Activated CD8-positive, alpha-beta memory T cell treated with anti-CD3 and anti-CD28 coated beads for 36 hours (primary cell): ENCODE results near the gene MESD. TPM values are rescaled to one million over a fixed set of nuclear protein-coding genes. Genes with fewer than 3 reads are reported as not detected.

Source experiments
- CTCF ChIA-PET: fragments of 350-600 bp; sonication (Branson Sonifier 250); formaldehyde crosslinking; loops from one replicate; lab custom pipeline; 2021; ENCODE audit warnings: antibody characterized with exemption; lab: Charles Lee
- POLR2A ChIA-PET: fragments of 350-600 bp; sonication (Branson Sonifier 250); formaldehyde crosslinking; loops from one replicate; lab custom pipeline; 2021; ENCODE audit warnings: antibody characterized with exemption; lab: Charles Lee
- total RNA-seq, 2 experiments: library from RNA; stranded (reverse); gene quantifications; one replicate each; pipeline ENCODE4 v1.2.3, GENCODE V29; 2021

Gene MESD
- total RNA-seq, 2 experiments from 2014 or later: 26.5 to 28.1 TPM

DNA sequence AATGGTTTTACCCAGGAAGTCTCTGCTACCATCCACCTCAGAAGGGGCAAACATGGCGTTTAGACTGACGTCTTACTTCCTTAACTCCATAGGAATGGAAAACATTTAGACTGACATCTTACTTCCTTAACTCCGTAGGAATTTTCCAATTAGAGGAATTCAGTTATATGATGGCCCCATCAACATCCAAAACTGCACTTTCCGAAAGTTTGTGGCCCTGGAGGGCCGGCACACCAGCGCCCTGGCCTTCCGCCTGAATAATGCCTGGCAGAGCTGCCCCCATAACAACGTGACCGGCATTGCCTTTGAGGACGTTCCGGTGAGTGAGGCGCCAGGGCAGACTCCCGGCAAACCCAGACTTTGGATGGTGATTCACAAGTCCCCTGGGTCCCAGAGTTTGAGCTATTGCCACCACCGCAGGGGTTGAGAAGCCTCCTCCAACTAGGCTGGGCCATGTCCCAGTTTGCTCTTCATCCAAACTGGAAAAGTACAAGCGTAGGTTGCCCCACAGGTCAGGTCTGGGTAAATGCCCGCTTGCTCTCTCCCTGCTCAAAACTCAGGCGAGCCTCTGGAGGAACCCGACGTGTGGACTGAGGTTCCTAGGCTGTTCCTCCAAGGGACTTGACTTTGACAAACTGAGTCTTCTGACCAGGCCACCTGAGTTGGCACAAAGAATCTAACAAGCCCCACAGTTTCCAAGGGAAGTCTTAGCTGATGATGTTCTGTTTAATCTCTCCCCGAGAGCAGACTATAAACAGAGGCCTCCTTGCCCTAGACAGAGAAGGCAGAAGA, 57.7 kb downstream of the MESD start:
- ChIA-PET CTCF (no interaction called here), POLR2A (no interaction called here)

DNA sequence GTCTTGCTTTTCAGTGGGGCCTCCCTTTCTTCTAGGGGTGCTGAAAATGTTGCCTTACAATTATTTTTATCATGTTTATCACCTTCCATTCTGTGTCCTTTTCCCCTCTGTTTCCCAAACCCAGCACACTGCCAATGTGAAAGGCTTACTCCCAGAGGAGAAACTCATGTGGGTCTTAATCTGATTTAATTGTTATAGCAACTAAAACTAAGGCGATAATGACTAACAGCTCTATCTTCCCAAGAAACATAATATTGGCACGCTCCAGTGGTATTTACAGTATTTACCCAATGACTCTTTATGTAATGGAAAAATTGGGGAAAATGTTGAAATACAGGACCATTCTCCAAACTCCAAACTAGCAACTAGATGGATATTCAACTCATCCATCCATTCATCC, 58.4 kb downstream of the MESD start:
- ChIA-PET POLR2A (no interaction called here), CTCF (no interaction called here)

DNA sequence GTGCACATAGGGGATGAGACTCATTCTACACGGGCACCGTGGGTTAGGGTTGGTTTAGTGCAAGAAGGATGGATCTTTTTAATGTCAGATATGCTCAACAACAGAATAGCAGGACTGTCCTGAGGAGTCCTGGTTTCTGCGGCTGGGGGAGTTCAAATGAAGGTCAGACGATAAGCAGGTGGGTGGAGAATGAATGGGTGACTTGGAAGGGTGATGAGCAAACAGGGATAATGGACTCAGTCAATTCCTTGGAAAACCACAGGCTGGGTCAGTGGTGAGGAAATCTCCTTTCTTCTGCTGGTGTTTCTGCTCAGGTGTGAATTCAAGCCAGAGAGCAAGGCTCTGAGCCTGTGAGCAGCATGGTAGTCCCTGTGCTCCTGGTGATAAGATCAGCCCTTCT, 59.9 kb downstream of the MESD start:
- ChIA-PET CTCF (no interaction called here), POLR2A (no interaction called here)

DNA sequence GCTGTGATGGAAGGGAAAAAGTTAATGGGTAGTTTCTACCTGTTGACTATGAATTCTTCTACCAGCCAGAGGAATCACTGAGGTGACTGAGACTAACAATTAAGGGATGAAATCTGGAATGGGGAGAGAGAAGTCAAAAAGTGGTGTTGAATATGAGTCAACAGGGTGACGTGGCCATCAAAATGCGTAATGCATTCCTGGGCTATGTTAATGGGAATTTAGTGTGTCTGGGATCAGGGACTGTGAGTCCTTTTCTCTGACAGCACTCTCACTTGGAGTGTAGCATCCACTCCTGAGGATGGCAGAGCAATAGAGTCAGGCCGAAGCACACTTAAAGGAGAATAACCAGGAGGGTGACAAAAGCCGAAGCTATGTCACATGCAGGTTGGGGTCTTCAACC, 60.4 kb downstream of the MESD start:
- ChIA-PET POLR2A (no interaction called here), CTCF (no interaction called here)

DNA sequence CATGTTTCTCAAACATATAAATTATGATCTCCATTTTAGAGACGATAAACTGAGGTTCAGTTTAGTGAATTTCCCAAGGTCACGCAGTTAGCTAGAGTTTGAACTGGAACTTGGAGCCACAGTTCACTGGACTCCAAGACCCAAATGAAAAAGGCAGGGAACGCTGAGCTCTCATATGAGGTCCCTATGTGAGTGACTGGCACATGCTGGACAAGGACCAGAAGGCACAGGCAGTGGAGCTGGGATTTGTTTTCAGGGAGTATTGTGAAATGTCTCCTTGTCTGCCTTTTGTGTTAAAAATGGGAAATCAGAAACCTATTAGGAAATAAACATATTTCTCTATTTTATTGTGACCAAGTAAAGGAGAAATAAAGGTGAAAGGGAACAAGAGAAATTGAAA, 63.5 kb downstream of the MESD start:
- CTCF ChIA-PET: no interaction called here

DNA sequence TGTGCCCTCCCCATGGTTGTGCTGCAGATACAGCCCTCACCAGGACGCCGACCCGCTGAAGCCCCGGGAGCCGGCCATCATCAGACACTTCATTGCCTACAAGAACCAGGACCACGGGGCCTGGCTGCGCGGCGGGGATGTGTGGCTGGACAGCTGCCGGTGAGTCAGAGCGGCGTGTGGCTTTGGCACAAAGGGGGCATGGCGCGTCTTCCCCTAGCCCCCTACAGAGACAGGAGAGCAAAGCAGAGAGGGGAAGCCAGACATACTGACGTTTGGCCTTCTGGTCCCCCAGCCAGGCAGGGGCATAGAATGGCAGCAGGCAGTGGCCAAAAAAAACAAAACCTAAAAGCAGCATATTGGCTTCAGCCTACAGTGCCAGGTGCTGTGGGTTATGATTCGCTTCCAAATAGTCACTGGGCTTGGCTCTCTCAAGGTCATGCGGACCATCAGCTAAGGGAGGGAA, 64.0 kb downstream of the MESD start:
- ChIA-PET CTCF (interaction anchor here (1.2 kb wide), 1 partner anchor 150 kb away, joined by 3 read pairs; no protein-coding TSS in a partner anchor), POLR2A (no interaction called here)

More for the DNA sequence above, 63.5 kb downstream of the MESD start:
- POLR2A ChIA-PET: no interaction called here

DNA sequence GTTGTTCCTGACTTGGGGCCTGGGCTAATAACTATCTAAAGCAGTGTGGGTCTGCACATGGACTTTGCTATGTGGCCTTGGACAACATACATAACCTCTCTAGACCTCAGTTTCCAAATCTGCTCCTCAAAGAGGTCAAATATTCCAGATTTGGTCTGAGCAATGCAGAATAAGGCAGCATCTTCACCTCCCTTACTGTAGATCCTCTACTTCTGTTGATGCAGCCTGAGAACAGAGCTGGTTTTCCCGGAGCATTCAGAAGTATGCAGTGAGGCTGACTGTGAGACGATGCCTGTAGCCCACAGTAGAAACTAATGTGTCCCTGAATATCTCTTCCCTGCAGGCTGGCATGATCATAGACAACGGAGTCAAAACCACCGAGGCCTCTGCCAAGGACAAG, 65.3 kb downstream of the MESD start:
- ChIA-PET POLR2A (no interaction called here), CTCF (interaction anchor here (1.2 kb wide), 1 partner anchor 148 kb away, joined by 3 read pairs; no protein-coding TSS in a partner anchor)

DNA sequence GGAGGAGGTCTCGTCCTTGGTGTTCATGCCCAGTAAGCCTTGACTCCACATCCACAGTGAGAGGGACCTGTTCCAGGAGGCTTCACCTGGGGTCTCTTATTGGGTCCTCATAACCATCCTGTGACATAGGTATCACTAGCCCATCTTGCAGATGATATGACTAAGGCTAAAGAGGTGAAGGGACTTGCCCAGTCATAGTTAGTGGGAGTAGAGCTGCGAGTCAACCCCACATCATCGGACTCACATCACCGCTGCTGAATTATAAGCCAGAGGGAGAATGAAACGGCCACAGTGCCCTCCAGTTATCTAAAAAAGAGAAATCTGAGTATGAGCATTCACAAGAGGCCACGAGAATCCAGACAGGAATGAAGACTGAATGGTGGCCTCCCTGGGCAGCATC, 66.0 kb downstream of the MESD start:
- CTCF ChIA-PET: no interaction called here
- POLR2A ChIA-PET: no interaction called here

DNA sequence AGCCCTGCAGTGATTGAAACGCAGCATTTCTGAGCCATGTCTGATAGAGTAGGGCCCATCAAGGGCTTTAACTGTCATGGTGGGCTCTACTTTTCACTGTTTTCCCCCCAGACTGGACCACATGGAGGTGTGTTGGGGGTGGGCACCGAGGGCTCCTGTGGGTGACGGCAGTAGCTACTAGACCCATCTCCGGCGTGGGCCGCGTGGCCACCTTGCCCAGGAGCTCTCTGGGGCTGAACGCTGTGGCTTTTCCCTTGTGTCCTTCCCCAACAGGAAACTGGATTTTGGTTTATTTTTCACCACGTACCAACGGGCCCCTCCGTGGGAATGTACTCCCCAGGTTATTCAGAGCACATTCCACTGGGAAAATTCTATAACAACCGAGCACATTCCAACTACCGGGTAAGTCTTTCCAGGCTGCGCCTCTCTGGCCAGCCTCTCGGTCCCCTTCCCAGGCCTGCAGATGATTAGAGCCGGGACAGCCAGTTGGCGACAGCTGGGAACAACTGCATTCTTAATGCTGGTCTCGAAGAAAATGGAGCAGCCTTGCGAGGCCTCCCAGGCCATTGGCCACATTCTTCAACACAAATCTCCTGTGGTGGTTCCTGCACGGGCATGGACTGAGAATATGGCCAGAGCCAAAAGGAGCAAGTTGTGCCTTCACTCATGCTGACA, 67.7 kb downstream of the MESD start:
- POLR2A ChIA-PET: no interaction called here
- CTCF ChIA-PET: interaction anchor here (0.5 kb wide), 1 partner anchor 583 kb away, joined by 4 read pairs; no protein-coding TSS in a partner anchor

DNA sequence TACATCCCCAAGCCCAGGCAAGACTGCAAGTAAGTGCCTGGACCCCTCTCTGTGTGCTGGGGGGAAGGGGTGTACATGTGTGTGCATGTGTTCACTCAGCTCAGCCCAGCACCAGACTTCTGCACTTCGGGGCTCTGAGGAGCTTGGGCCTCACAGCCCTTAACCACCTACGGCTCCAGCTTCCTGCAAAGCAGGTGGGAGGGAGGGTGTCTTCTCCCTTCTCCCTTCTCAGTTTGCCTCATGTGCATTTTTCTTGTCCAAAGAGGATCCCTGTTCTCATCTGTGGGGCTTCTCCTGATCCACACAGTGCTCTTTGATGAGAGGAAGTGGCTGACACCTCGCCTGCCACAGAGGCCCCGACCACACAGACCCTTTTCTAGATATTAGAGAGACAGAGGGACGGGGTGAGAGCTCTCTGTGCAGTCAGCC, 69.3 kb downstream of the MESD start:
- ChIA-PET POLR2A (no interaction called here), CTCF (no interaction called here)

DNA sequence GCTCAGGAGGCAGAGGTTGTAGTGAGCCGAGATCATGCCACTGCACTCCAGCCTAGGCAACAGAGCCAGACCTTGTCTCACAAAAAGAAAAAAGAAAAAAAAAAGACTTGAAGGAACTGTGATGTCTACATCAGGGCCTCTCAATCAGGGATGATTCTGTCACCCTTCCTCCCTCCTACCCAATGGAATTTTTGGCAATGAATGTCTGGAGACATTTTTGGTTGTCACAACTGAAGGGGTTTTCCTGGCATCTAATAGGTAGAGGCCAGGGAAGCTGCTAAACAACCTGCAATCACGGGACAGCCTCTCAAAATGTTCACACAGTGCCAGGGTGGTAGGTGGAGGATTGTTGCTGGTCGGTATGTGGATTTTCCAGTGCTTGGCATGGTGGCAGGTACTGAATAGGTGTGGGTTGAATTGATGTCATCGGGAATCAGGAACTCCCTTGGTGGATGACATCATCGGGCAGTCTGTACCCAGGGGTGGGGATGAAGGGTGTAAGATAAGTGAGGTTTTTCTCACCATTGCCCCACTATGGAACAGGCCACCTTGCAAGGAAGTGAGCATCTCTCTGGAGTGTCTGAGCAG, 71.3 kb downstream of the MESD start:
- POLR2A ChIA-PET: no interaction called here
- CTCF ChIA-PET: no interaction called here

DNA sequence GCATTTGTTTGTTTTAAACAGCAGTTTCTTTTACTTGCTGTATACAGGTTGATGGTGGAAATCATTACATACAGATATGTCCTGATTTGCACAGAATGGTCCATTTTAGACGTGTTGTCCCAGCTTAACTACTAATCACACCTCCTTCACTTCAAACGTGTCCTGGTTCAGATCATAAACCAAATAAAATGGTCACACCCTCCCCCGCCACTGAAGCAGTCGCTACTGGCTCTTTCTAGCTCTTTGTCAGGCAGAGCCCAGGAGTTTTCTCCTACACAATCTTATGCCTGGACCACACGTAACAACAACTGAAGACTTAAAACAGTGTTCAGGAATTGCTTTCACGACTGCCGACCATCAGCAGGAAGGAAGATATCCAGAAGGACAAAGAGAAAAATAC, 73.6 kb downstream of the MESD start:
- ChIA-PET POLR2A (no interaction called here), CTCF (no interaction called here)

DNA sequence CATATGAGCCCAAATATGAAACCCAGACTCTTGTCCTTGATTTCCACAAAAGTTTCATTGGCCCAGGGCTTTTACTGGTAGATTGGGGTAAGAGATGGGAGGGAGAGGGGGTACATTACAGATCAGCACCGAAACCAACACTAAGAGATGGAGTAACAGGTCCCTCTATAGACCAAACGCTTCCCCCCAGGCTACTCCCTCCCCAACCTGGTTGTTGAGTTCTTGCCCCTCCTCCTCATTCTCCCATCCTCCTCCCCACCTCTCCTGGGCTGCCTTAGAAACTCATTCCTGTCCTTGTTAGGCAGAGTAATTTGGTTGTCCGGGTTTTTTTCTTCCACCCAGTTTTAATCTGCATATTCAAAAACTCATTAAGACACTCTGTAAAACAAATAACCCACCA, 74.1 kb downstream of the MESD start:
- POLR2A ChIA-PET: no interaction called here
- CTCF ChIA-PET: no interaction called here

DNA sequence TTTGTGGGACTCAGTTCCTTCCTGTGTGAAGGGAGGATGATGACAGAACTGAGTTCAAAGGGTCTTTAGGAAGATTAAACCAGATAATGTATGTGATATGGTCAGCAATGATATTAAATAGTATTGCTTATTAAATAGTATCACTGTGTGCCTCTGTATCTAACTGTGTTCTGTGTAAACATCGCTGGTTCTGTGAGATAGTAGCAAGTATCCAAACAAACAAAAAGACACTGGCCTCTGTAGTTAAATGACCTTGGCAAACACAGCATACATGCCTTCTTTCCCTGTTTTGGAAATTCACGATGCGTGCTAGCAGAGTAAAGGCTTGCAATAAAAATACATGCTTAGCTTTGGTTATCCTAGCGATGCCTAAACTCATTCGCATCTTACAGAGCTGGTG, 76.1 kb downstream of the MESD start:
- CTCF ChIA-PET: no interaction called here
- POLR2A ChIA-PET: no interaction called here

DNA sequence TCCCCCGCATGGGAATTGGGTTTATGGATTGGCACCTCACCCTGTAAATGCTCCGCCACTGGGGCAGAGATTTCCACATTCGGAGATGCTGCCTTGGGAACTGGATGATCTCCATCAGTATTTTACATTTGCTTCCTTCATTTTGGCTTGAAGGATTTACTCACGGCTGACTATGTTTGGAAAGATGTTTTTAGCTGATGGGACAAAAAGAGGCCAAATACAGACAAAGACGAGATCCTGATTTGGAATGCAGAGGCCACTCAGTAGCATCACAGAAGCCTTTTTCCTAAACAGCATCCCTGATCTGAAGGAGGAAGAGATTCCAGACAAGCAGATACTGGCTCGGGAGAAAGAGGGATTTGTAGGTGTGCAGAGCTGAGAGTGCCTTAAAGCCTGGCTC, 76.9 kb downstream of the MESD start:
- ChIA-PET POLR2A (no interaction called here), CTCF (no interaction called here)

DNA sequence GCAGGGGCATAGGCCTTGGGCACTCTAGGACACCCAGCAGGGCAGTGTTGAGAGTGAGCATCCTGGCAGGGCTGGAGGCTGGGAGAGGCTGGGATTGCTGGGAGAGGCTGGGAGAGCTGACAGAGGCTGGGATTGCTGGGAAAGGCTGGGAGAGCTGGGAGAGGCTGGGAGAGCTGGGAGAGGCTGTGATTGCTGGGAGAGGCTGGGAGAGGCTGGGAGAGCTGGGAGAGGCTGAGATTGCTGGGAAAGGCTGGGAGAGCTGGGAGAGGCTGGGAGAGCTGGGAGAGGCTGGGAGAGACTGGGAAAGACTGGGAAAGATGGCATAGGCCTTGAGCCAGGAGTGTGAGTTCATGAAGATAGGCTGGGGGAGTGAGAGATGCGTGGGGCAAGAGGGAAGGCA, 77.8 kb downstream of the MESD start:
- CTCF ChIA-PET: no interaction called here

DNA sequence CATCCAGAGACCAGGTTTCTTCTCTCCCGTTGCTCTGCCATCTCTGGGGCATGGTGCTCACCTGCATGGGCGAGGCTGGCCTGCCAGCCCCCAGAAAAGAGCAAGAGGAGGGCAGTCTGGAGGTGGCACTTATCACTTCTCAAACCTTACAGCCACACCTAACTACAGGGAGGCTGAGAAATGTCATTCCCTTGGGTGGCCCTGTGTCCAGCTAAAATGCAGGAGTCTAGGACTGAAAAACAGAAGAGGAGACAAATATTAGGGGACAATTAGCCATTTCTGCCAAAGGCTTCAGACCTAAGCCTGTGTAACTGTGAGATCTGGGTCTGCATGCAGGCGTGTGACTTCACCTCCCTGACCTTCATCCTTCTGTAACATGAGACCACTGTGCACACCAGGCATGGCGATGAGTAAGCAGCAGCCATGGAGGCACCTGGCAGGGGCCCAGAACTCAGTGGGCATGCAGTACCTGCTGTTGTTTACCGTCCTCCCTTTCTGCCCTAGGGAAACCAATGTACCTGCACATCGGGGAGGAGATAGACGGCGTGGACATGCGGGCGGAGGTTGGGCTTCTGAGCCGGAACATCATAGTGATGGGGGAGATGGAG, 83.4 kb downstream of the MESD start:
- ChIA-PET POLR2A (no interaction called here), CTCF (no interaction called here)

More for the DNA sequence above, 77.8 kb downstream of the MESD start:
- POLR2A ChIA-PET: no interaction called here

DNA sequence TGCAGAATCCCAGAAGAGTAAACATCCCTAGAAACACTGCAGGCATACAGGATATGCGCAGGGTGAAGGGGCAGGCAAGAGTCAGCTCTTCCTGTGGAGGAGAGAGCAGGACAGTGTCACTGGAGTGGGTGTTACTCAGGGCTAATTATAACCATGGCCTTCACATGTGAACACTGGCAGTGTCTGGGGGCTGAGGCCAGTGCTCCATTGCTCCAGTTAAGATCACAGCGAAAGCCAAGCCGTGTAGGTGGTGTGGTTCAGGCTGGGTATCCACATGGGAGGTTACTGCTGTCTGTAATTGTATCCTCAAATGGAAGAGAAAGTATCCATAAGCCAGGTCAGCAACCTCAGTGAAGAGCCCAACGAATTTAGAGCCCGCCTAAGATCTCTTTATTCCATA, 84.6 kb downstream of the MESD start:
- CTCF ChIA-PET: no interaction called here
- POLR2A ChIA-PET: no interaction called here

DNA sequence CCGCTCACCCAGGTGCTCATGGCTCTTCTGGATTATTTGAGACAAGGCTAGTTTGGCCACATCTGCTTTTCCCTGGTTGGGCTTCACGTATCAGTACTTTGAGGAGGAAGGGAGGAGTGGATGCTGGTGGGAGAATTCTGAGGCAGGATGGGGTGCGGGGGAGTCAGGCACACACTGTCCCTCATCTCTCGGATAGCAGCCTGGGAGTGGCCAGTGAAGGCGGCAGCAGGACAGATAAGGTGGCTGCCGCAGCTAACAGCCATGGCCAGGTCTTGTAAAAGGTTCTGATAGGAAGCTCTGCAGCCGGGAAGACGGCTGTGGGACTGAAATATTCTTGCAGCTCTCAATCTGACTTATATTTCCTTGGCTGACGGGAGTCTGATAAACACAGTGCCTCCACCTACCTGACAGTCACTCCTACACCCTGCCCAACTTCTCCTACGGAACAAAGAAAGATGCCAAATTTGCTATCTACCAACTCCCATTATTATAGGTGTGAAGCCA, 87.3 kb downstream of the MESD start:
- CTCF ChIA-PET: no interaction called here
- POLR2A ChIA-PET: no interaction called here

DNA sequence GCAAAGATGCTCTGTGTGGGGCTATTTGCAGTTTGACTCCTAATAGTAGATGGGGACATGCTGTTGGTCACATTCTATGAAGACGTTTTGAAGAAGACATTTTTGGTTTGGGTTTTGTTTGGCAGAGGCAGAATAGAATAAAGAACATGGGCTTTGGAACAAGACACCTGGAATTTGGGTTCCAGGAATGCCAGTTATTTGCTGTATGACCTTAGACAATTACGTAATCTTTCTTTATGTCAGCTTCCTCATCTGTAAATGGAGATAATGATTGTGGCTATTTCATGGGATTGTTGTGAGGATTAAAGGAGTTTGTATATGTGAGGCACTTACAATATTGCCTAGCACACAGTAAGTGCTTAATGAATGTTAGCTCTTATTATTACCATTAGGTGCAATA, 91.6 kb downstream of the MESD start:
- POLR2A ChIA-PET: no interaction called here

More for the DNA sequence above, 91.6 kb downstream of the MESD start:
- CTCF ChIA-PET: no interaction called here
